Esophagus muscularis mucosa (tissue), 3 donors: Measurements from ENCODE around the gene EEIG2.

Experiments used
- POLR2A ChIP-seq: fragments of 450-650 bp; IDR thresholded peaks from one replicate; pipeline ENCODE4 v1.6.1; 2017; ENCODE audit warnings: antibody characterized with exemption, moderate library complexity, mild to moderate bottlenecking, low read depth
- TF ChIP-seq, protein P1 (sequence below), 3 experiments: fragments of 200-600 bp in 2 of 3; fragments of 450-650 bp in 1 of 3; sonication (generic) in 2 of 3; IDR thresholded peaks; one replicate each; pipeline ENCODE4 v1.5.1; 2017 to 2019; ENCODE audit warnings: antibody characterized with exemption in 3 of 3, mild to moderate bottlenecking in 2 of 3, moderate library complexity in 1 of 3

DNA sequence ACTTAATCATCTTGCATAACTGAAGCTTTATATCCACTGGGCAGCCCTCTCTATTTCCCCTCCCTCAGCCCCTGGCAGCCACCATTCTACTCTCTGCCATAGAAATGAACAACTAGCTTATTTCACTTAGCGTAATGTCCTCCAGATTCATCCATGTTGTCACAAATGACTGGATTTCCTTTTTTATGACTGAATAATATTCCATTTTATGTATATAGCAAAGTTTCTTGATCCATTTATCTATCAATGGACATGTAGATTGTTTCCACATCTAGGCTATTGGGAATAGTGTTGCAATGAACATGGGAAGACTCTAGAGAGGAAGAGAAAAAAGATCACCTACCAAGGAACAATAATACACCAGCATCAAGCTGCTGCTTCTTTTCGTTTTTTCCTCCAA, 32.1 kb upstream of the EEIG2 start:
- TF ChIP-seq, protein P1, sequence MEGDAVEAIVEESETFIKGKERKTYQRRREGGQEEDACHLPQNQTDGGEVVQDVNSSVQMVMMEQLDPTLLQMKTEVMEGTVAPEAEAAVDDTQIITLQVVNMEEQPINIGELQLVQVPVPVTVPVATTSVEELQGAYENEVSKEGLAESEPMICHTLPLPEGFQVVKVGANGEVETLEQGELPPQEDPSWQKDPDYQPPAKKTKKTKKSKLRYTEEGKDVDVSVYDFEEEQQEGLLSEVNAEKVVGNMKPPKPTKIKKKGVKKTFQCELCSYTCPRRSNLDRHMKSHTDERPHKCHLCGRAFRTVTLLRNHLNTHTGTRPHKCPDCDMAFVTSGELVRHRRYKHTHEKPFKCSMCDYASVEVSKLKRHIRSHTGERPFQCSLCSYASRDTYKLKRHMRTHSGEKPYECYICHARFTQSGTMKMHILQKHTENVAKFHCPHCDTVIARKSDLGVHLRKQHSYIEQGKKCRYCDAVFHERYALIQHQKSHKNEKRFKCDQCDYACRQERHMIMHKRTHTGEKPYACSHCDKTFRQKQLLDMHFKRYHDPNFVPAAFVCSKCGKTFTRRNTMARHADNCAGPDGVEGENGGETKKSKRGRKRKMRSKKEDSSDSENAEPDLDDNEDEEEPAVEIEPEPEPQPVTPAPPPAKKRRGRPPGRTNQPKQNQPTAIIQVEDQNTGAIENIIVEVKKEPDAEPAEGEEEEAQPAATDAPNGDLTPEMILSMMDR (IDR thresholded peaks at IDR 0.05), result no peak
- TF ChIP-seq POLR2A, result no peak
